Cortex of kidney (tissue), 1 donor: ENCODE results near the gene HHLA2.

Source experiments
- DNase-seq: peaks from one replicate; lab custom pipeline; 2025; lab: John Stamatoyannopoulos, UW

HHLA2 gene

DNA sequence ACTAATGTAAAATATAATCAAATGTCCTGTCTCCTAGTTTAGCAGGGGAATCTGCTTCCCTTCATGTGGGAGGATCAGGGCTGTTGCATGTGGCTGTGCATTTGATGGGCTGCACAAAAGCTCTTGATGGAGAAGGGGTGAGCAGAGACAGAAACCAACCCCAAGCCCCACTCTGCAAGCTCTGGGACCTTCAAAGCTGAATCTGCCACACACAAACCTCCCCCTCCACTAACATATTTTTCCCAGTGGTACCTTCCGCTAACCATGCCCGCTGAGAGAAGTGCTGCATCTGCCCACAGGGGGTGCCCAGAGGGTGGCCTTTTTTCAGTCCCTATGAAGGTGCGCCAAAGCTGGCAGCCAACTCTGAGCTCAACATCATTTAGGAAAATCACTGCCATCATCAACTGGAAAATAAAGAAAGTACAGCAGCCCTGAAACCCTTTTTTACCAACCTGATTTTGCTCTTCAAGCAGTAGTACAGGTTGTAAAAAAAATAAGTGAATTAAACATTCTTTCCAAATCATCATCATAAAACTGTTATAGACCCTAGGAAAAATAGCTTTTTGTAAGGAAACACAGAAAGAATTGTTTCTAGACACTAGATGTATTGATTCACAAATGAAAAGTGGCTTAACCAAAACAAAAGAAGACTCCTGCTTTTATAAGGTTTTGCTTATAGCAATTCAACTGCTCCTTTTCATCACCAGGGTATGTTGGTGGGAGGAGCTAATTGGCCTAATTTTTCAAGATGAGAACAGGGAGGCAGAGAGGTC, 97.0 kb downstream of the HHLA2 start:
- DNase-seq: no peak

GRCh38 chr3:108394016-108394415, 97.7 kb downstream of the HHLA2 start:
- DNase-seq: no peak

GRCh38 chr3:108394563-108394962, 98.2 kb downstream of the HHLA2 start:
- DNase-seq: no peak

DNA sequence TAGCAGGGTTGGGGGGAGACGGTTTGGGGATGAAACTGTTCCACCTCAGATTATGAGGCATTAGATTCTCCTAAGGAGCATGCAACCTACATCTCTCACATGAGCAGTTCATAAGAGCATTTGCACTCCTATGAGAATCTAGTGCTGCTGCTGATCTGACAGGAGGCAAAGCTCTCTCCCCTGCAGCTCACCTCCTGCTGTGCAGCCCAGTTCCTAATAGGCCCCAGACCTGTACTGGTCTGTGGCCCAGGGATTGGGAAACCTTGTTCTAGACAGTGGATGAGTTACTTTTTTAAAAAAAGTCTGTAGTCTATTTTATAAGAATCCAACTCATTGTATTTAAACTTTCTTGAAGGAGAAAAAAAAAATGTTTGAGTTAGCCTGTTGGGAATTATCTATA, 100.0 kb downstream of the HHLA2 start:
- DNase-seq: no peak

- DNase-seq: no peak
These were observed 102.2 kb downstream of the HHLA2 start for GRCh38 chr3:108398510-108398909.

- DNase-seq: no peak
These were observed 105.5 kb downstream of the HHLA2 start for GRCh38 chr3:108401836-108402235.

- no peak for DNase-seq
These were observed 106.8 kb downstream of the HHLA2 start for GRCh38 chr3:108403198-108403597.

GRCh38 chr3:108403686-108404345, 107.5 kb downstream of the HHLA2 start:
- no peak for DNase-seq

DNA sequence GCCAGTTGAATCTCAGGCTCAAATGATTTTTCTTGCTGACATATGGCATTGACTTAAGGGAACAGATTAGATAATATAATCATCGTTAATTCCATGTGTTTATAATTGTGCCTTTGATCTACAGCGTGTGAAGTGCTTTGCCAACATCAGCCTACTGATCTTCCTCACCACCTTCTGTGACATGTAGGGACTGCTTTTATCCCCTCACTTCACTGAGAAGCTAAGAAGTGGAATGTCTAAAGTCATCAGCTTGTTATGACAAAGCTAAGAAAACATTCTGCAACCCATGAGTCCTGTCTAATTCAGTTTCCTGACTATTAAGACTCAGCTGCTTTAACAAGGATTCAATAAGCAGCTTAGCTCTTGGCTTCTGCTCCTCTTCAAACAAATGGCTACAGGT, 108.0 kb downstream of the HHLA2 start:
- DNase-seq: no peak

DNA sequence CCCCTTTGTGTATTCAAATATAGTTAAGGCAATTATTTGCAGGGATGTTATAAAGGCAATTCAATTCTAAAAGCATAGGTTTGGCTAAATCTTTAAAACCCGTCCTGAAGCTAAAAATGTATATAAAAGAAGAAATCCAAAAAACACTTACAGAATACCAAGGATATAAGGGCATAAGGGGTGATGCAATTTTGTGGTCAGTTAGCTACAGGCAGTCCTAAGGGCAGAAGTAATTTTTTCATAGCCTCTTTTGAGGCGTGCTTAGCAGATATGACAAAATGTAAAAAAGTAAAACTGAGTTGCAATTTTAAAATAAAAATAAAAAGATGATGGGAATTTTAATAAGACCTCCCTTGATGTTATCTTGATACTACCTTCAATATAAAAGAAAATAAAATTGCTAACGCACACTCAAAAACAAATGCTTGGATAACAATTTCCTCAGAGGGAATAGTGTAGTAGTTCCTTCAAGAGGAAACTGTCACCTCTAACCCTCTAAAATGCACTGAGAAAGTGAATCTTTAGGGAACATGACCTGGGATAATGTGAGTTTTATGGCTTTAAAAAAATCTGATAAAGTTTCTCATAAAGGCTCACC, 109.8 kb downstream of the HHLA2 start:
- DNase-seq: no peak

GRCh38 chr3:108406661-108407206, 110.4 kb downstream of the HHLA2 start:
- DNase-seq: no peak

- DNase-seq: no peak
These were observed 111.5 kb downstream of the HHLA2 start for GRCh38 chr3:108407886-108408285.

- no peak for DNase-seq
These were observed 112.8 kb downstream of the HHLA2 start for GRCh38 chr3:108408883-108409799.

DNA sequence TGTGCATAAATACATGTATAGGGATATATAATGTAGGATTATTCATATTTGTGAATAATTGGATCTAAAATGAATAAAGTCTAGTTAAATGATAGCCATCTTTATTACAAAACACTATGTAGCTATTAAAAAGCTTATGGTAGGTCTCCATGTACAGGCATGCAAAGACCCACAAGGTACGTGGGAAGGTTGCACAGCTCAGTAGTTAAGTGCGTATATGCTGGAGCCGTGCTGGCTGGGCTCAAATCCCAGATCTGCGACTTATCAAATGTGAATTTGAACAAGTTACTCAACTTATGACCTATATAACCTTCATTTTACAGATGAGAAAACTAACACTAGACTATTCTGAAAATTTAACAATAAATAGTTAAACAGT, 113.4 kb downstream of the HHLA2 start:
- no peak for DNase-seq

DNA sequence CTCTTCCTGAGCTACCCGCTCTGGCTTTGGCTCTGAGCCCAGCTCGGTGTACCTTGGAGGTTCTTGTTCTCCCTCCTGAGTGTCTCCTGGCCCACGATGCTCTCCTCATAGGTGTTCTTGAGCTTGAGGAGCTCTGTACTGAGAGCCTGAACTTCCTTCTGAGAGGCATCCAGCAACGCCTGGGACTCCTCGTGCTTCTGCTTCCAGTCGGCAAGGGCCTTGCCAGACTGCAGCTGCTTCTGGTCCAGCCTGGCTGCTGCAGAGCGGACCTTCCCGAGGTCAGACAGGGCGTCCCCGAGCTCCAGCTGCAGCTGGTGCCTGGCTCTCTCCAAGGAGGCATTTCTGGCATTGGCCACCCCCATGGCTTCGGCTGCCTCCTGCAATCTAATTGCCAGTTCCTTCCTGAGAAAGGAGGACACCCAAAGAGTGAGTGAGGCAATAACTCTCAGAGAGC, 114.2 kb downstream of the HHLA2 start:
- DNase-seq: no peak

- no peak for DNase-seq
These were observed 115.9 kb downstream of the HHLA2 start for GRCh38 chr3:108412121-108412750.

- no peak for DNase-seq
These were observed 117.7 kb downstream of the HHLA2 start for GRCh38 chr3:108414007-108414406.

DNA sequence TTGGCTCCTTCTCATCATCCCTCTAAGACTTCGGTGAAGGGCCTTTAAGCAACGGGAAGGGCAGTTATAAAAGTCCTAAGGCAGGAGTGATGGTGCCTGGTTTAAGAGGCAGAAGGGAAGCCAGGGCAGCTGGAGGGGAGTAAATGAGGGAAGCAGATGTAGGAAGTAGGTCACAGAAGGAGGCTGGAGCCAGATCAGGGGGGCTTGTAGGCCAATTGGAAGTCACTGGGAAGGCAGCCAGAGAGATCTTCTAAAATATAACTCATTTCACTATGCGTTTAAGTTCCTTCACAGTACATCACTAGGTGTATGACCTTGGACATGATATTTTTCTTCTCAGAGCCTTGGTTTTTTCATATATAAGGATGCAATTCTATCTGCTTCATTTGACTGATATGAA, 119.3 kb downstream of the HHLA2 start:
- DNase-seq: no peak

- no peak for DNase-seq
These were observed 119.9 kb downstream of the HHLA2 start for GRCh38 chr3:108416111-108416869.

- DNase-seq: no peak
These were observed 124.6 kb downstream of the HHLA2 start for GRCh38 chr3:108420926-108421325.
